NCI-H524 treated with DMSO at 0.1 percent for 48 hours (cell line): Measurements from ENCODE around the gene AFP.

Source experiments
- DNase-seq: peaks from one replicate; lab custom pipeline; 2025; lab: John Stamatoyannopoulos, UW

Gene AFP

DNA sequence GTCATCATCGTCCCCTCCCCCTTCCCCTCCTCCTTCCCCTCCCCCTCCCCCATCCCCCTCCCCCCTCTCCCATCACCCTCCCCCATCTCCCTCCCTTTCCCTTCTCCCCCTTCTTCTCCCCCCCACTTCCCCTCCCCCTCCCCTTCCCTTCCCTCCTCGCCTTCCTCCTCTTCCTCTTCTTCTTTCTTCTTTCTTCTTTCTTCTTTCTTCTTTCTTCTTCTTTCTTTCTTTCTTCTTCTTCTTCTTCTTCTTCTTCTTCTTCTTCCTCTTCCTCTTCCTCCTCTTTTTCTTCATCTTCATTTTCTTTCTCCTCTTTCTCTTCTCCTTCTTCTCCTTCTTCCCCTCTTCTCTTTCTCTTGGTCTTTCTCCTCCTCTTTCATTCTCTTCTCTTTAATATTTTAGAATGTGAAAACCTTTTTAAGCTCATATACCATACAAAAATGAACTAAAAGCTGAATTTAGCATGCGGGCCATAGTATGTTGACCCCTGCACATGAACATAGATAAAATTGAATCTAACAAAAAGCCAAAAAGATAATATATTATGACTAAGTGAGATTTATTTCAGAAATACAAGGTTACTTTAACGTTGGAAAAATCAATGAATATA, 25.0 kb downstream of the AFP start:
- no peak for DNase-seq

- DNase-seq, result no peak
Measured at GRCh38 chr4:73468170-73468569, 32.1 kb downstream of the AFP start.

GRCh38 chr4:73470728-73471127, 34.7 kb downstream of the AFP start:
- no peak for DNase-seq

GRCh38 chr4:73477176-73477575, 41.2 kb downstream of the AFP start:
- no peak for DNase-seq

DNA sequence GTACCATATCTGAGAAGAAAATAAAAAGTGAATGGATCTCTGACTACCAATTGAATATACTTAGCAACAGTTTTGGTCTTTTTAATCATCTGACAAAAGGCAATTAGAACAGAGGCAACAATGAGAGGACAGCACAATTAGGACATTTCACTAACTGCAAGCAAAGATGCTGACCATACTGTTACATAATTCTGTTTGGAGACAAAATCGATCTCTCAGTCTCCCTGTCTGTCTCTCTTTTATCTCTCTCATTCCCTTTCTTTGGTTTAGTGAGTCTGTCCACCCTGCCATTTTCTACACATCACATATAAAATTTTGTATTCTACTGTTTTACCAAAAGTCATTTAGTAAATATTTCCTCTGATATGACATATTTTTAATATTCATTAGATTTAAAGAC, 43.3 kb downstream of the AFP start:
- no peak for DNase-seq

GRCh38 chr4:73481358-73481757, 45.3 kb downstream of the AFP start, which contains the start of gene AFM:
Gene AFM (plus strand): TSS chr4:73481745. CDS start chr4:73481776, 31 bp downstream.
- no peak for DNase-seq

- no peak for DNase-seq
Measured at GRCh38 chr4:73485085-73485484, 49.1 kb downstream of the AFP start.

- DNase-seq, result no peak
Measured at GRCh38 chr4:73485596-73485995, 49.6 kb downstream of the AFP start.

DNA sequence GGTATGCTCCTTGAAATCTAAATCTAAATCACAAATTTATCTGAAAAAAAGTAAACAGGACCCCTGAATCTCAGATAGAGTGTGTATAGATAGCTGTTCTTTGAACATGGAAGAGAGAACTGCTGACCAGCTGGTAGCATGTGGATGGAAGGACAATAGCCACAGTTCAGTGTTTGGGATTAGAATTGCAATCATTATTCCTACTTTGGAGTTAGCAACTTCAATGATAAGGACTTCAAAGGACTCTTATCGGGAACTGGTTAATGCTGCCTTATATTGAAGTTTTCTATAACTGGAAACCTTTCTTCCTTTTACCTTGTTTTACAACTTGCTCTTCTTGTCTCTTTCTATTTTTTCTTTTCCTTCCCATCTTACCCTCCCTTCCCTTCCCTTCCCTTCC, 50.5 kb downstream of the AFP start:
- DNase-seq, result no peak

GRCh38 chr4:73487233-73487632, 51.2 kb downstream of the AFP start:
- no peak for DNase-seq

DNA sequence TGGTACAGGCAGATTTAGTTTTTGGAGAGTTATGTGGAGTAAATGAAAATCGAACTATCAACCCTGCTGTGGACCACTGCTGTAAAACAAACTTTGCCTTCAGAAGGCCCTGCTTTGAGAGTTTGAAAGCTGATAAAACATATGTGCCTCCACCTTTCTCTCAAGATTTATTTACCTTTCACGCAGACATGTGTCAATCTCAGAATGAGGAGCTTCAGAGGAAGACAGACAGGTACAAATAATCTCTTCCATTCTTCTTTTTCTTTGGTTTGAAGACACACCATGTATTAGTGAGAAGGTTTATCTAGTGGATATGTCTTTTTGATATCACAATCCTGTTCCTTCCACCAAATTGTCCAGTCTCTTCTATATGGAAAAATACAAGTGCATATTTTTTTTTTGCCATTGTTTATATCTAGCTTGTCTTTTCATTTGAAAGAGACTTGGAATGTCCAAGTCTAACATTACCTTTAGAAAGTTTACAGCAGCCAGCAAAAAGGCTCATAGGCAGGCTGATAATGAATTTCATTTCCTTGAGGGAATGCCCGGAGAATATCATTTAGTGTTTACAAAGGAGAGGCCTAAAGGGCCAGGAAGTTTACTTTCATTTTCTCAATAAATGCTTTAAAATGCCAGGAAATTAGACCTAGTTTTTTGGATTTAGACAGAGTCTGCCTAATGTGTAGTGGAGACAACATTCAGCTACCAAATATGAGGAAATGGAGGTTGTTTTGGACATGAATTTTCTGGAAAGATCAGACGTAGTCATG, 64.2 kb downstream of the AFP start:
- no peak for DNase-seq

DNA sequence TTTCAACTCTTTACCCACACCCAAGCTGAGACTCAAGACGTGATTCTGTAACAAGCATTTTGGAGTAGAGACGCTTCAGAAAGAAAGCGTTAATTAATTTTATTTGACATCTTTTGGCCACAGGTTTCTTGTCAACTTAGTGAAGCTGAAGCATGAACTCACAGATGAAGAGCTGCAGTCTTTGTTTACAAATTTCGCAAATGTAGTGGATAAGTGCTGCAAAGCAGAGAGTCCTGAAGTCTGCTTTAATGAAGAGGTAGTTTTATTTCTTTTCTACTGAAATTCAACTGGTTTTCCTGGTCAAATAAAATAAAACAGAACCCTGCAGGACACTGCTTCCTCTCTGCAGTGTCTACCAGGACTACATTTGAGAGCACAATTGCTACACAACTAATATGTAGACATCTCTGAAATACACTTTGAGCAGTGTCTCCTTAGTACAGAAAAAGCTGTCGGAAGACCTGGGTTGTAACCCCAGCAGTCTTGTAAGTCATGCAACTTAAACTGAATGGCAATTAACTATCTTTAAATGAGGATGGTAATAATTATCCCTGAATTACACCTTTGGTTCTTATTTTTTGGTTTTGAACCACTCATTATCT, 65.7 kb downstream of the AFP start:
- no peak for DNase-seq

GRCh38 chr4:73505567-73505966, 69.5 kb downstream of the AFP start:
- no peak for DNase-seq
